SK-N-SH treated with all-trans-retinoic acid at 6 μM for 48 hours (cell line): Measurements from ENCODE around the gene NPRL2.

Experiments
- ARNTL ChIP-seq: fragments of 450-650 bp; formaldehyde crosslinking; IDR thresholded peaks from 2 replicates; pipeline ENCODE4 v1.5.0; 2020; ENCODE audit warnings: low read depth, mild to moderate bottlenecking, moderate library complexity, borderline replicate concordance
- ISL1 ChIP-seq: fragments of 250-450 bp; sonication (Bioruptor Pico); IDR thresholded peaks from 2 replicates; pipeline ENCODE4 v2.1.2; 2022; ENCODE audit warnings: mild to moderate bottlenecking, moderate library complexity
- RARB ChIP-seq: fragments of 250-450 bp; sonication (Bioruptor Pico); IDR thresholded peaks from 2 replicates; pipeline ENCODE4 v1.8.0; 2021; ENCODE audit warnings: mild to moderate bottlenecking, moderate library complexity
- SNAI2 ChIP-seq: fragments of 250-450 bp; sonication (Bioruptor Pico); IDR thresholded peaks from 2 replicates; pipeline ENCODE4 v1.5.0; 2020; ENCODE audit warnings: mild to moderate bottlenecking, moderate library complexity
- TCF4 ChIP-seq: fragments of 250-450 bp; sonication (Bioruptor Pico); IDR thresholded peaks from 2 replicates; pipeline ENCODE4 v1.8.0; 2021; ENCODE audit warnings: mild to moderate bottlenecking, moderate library complexity, borderline replicate concordance
- TOX ChIP-seq: fragments of 250-450 bp; sonication (Bioruptor Pico); IDR thresholded peaks from 2 replicates; pipeline ENCODE4 v1.8.0; 2021; ENCODE audit warnings: mild to moderate bottlenecking, moderate library complexity, borderline replicate concordance
- ZFP30 ChIP-seq: fragments of 450-650 bp; formaldehyde crosslinking; IDR thresholded peaks from 2 replicates; pipeline ENCODE4 v1.5.0; 2022; ENCODE audit warnings: mild to moderate bottlenecking, moderate library complexity
- ZNF565 ChIP-seq: fragments of 450-650 bp; formaldehyde crosslinking; conservative IDR thresholded peaks from 2 replicates; pipeline ENCODE4 v1.5.0; 2020; ENCODE audit warnings: low read depth, mild to moderate bottlenecking, moderate library complexity
- ZNF70 ChIP-seq: fragments of 450-650 bp; formaldehyde crosslinking; IDR thresholded peaks from 2 replicates; pipeline ENCODE4 v1.5.0; 2020; ENCODE audit warnings: mild to moderate bottlenecking, moderate library complexity
- TF ChIP-seq, protein P1 (sequence below): fragments of 250-450 bp; sonication (Bioruptor Pico); IDR thresholded peaks from 2 replicates; pipeline ENCODE4 v1.8.0; 2020; ENCODE audit warnings: mild to moderate bottlenecking, moderate library complexity, borderline replicate concordance
- TF ChIP-seq, protein P2 (sequence below): fragments of 250-450 bp; sonication (Bioruptor Pico); IDR thresholded peaks from 2 replicates; pipeline ENCODE4 v1.5.1; 2020; ENCODE audit warnings: low read depth, mild to moderate bottlenecking, moderate library complexity

DNA sequence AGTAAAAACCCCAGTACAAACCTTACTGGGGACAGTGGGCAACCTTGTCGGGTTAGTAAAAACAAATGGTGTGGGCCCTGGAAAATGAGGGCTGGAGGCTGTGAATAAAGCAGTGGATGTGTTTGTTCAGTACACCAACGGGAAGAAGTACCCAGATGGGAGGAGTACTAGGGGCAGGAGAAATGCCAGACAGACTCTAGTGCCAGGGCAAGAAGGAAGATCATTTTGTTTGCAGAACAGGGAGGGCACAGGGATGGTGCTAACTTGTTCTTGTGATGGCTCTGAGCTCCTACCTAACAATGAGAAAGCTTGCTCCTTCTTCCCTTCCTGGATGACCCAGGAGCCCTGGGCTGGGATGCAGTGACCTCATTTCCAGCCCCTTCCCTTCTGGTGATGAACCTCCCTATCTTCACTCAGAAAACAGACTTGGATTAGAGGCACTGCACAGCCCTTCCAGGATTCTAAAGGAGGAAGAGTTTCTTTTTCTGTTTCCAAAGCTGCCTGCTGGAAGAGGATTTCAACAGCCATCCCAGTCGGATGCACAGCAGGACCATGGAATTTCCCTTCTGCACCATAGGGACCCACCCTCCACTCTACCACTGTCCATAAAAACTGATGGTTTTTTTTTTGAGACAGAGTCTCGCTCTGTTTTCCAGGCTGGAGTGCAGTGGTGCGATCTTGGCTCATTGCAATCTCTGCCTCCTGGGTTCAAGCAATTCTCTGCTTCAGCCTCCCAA, 16.1 kb downstream of the NPRL2 start:
- TF ChIP-seq, protein P1, sequence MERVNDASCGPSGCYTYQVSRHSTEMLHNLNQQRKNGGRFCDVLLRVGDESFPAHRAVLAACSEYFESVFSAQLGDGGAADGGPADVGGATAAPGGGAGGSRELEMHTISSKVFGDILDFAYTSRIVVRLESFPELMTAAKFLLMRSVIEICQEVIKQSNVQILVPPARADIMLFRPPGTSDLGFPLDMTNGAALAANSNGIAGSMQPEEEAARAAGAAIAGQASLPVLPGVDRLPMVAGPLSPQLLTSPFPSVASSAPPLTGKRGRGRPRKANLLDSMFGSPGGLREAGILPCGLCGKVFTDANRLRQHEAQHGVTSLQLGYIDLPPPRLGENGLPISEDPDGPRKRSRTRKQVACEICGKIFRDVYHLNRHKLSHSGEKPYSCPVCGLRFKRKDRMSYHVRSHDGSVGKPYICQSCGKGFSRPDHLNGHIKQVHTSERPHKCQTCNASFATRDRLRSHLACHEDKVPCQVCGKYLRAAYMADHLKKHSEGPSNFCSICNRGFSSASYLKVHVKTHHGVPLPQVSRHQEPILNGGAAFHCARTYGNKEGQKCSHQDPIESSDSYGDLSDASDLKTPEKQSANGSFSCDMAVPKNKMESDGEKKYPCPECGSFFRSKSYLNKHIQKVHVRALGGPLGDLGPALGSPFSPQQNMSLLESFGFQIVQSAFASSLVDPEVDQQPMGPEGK (CRISPR knock-in tag) = no peak
- no peak for TF ChIP-seq TCF4 (CRISPR knock-in tag)
- TF ChIP-seq TOX (CRISPR knock-in tag) = no peak
- TF ChIP-seq ZNF565 = no peak
- TF ChIP-seq ZFP30 = no peak
- TF ChIP-seq SNAI2 (CRISPR knock-in tag) = no peak
- TF ChIP-seq ZNF70 = no peak
- TF ChIP-seq, protein P2, sequence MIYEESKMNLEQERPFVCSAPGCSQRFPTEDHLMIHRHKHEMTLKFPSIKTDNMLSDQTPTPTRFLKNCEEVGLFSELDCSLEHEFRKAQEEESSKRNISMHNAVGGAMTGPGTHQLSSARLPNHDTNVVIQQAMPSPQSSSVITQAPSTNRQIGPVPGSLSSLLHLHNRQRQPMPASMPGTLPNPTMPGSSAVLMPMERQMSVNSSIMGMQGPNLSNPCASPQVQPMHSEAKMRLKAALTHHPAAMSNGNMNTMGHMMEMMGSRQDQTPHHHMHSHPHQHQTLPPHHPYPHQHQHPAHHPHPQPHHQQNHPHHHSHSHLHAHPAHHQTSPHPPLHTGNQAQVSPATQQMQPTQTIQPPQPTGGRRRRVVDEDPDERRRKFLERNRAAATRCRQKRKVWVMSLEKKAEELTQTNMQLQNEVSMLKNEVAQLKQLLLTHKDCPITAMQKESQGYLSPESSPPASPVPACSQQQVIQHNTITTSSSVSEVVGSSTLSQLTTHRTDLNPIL (CRISPR knock-in tag) = no peak
- TF ChIP-seq ISL1 (CRISPR knock-in tag) = no peak
- TF ChIP-seq RARB = no peak
- no peak for TF ChIP-seq ARNTL (CRISPR knock-in tag)
